ENCODE results near the gene APOB. TPM values are rescaled to one million over a fixed set of nuclear protein-coding genes. Genes with fewer than 3 reads are reported as not detected.

Gene APOB
- total and polyA plus RNA-seq, 2 of the 13 experiments (the other 11 are each of a cell fraction or from before 2014, with no cell fraction given), result 1,569 to 2,515 TPM

- TF ChIP-seq ZSCAN21 (CRISPR knock-in tag; IDR thresholded peaks at IDR 0.05; ENCODE audit: borderline replicate concordance), result 0 out of 2 replicates have a peak, but pooled peaks have one; percentile 17
- TF ChIP-seq TFE3 (CRISPR knock-in tag; IDR thresholded peaks at IDR 0.05), result no peak
- no peak for TF ChIP-seq ZNF768 (CRISPR knock-in tag; IDR thresholded peaks at IDR 0.05)
- no peak for TF ChIP-seq ERF (CRISPR knock-in tag; IDR thresholded peaks at IDR 0.05)
- peak; percentile 15; the same call in 1 of the 2 replicates for TF ChIP-seq REXO4 (CRISPR knock-in tag; IDR thresholded peaks at IDR 0.05; ENCODE audit: borderline replicate concordance)
- TF ChIP-seq MIXL1 (CRISPR knock-in tag; IDR thresholded peaks at IDR 0.05), result no peak
- TF ChIP-seq ZNF788 (CRISPR knock-in tag; IDR thresholded peaks at IDR 0.05; ENCODE audit: borderline replicate concordance), result peak; percentile 25; the same call in 1 of the 2 replicates
- TF ChIP-seq ATF3 (CRISPR knock-in tag; IDR thresholded peaks at IDR 0.05), result no peak
- 0 out of 2 replicates have a peak, but pooled peaks have one; percentile 16 for TF ChIP-seq TOE1 (CRISPR knock-in tag; IDR thresholded peaks at IDR 0.05)
- no peak for TF ChIP-seq ZNF124 (CRISPR knock-in tag; IDR thresholded peaks at IDR 0.05)
- TF ChIP-seq BCLAF1 (IDR thresholded peaks at IDR 0.05), result no peak
- TF ChIP-seq MAZ (IDR thresholded peaks at IDR 0.05; ENCODE audit: borderline replicate concordance, low read depth, low read length), result no peak
- TF ChIP-seq MAZ (CRISPR knock-in tag; IDR thresholded peaks at IDR 0.05; ENCODE audit: low read depth), result peak; percentile 40; the same call in 1 of the 2 replicates
- 0 out of 2 replicates have a peak, but pooled peaks have one; percentile 36 for TF ChIP-seq YEATS2 (CRISPR knock-in tag; IDR thresholded peaks at IDR 0.05; ENCODE audit: borderline replicate concordance)
- TF ChIP-seq CTCF (CRISPR knock-in tag; IDR thresholded peaks at IDR 0.05), result no peak
- no peak for TF ChIP-seq NFRKB (IDR thresholded peaks at IDR 0.05)
- TF ChIP-seq IKZF1 (IDR thresholded peaks at IDR 0.05), result no peak
- no peak; the same call in none of the 2 replicates for TF ChIP-seq POLR2AphosphoS2 (IDR thresholded peaks at IDR 0.05; ENCODE audit: low read depth, low read length)
- TF ChIP-seq ZNF784 (CRISPR knock-in tag; IDR thresholded peaks at IDR 0.05; ENCODE audit: borderline replicate concordance), result 0 out of 2 replicates have a peak, but pooled peaks have one; percentile 48
- no peak for TF ChIP-seq TCF7L2 (IDR thresholded peaks at IDR 0.05; ENCODE audit: low read depth, low read length)
- no peak for TF ChIP-seq MYNN (CRISPR knock-in tag; IDR thresholded peaks at IDR 0.05; ENCODE audit: low read depth)
- TF ChIP-seq ETV5 (CRISPR knock-in tag; IDR thresholded peaks at IDR 0.05; ENCODE audit: borderline replicate concordance), result no peak
- TF ChIP-seq ZNF75D (CRISPR knock-in tag; IDR thresholded peaks at IDR 0.05; ENCODE audit: borderline replicate concordance), result no peak
- TF ChIP-seq AKAP8 (CRISPR knock-in tag; IDR thresholded peaks at IDR 0.05), result no peak
- no peak for TF ChIP-seq AHR (CRISPR knock-in tag; IDR thresholded peaks at IDR 0.05)
Observed at GRCh38 chr2:21011876-21012556, 31.9 kb downstream of the APOB start (continued).

Data from HepG2 (cell line).